Erythroblast (primary cell): ENCODE results near the gene PROKR1.

Experiments used
- GATA1 ChIP-seq: IDR thresholded peaks from 2 replicates; pipeline ENCODE4 v1.6.1; 2011; ENCODE audit warnings: low read depth, mild to moderate bottlenecking, control low read depth, low read length, moderate library complexity
- POLR2A ChIP-seq: IDR thresholded peaks from 2 replicates; pipeline ENCODE4 v1.6.1; 2011; ENCODE audit warnings: mild to moderate bottlenecking, low read length

- no peak for TF ChIP-seq POLR2A
- TF ChIP-seq GATA1, result no peak
Observed at GRCh38 chr2:68650645-68651044, 7.3 kb downstream of the PROKR1 start.
